ENCODE measurements around the gene KRTAP21-2.

The KRTAP21-2 gene

GRCh38 chr21:30714456-30714855, 32.6 kb downstream of the KRTAP21-2 start:
- no peak overlapping the region for H3K4me3 ChIP-seq (ENCODE audit: low read length)

DNA sequence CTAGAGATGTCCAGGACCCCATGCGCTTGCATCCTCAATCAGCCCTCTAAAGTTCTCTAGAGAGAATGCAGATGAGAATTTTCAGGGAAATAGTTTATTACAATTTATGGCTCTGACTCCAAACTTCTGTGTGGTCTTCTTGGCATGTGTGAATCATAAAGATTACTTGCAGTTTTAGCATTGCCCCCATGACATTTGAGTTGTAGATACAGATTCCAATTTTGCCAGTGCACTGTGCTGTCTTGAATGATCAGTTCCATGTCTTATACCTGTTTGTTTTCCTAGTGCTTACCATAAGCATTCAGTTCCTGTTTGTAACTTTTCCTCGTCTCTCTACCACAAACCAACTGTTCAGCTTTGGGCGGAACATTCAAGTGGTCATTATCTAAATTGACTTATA, 33.3 kb downstream of the KRTAP21-2 start:
- no peak overlapping the region for H3K4me3 ChIP-seq (ENCODE audit: low read length)
- no peak for TF ChIP-seq ZNF274 (IDR thresholded peaks at IDR 0.05; ENCODE audit: low read depth, low read length)

More at GRCh38 chr21:30714456-30714855, 32.6 kb downstream of the KRTAP21-2 start:
- TF ChIP-seq ZNF274 (IDR thresholded peaks at IDR 0.05; ENCODE audit: low read depth, low read length): no peak

- no peak for TF ChIP-seq ZNF274 (IDR thresholded peaks at IDR 0.05; ENCODE audit: low read depth, low read length)
- H3K4me3 ChIP-seq (ENCODE audit: low read length): no peak overlapping the region
Observed at GRCh38 chr21:30710499-30710898, 36.6 kb downstream of the KRTAP21-2 start.

- no peak for TF ChIP-seq ZNF274 (IDR thresholded peaks at IDR 0.05; ENCODE audit: low read depth, low read length)
- no peak overlapping the region for H3K4me3 ChIP-seq (ENCODE audit: low read length)
Observed at GRCh38 chr21:30707409-30707808, 39.6 kb downstream of the KRTAP21-2 start.
